Inferior parietal cortex (tissue), 1 donor: Measurements from ENCODE around the gene CLEC2D.
"Not testable (repeated sequence)": the region's sequence is repeated elsewhere in the genome, so short reads cannot be mapped to it uniquely, and the experiment has no call there.

Experiments used
- DNase-seq: peaks from one replicate; pipeline ENCODE4 v3.0.0-alpha.2; 2016; ENCODE audit errors: extremely low spot score

CLEC2D gene

GRCh38 chr12:9669534-9669933, at the start of gene CLEC2D:
CLEC2D (plus strand) TSS chr12:9669713; CDS start chr12:9669735, 22 bp downstream.
- DNase-seq, result no peak

- no peak for DNase-seq
These were observed 44.5 kb upstream of the CLEC2D start for GRCh38 chr12:9625019-9625418.

- DNase-seq, result no peak
These were observed 43.2 kb upstream of the CLEC2D start for GRCh38 chr12:9626291-9626690.

GRCh38 chr12:9626821-9627220, 42.7 kb upstream of the CLEC2D start:
- no peak for DNase-seq

GRCh38 chr12:9632766-9633165, 36.7 kb upstream of the CLEC2D start:
- DNase-seq, result no peak

GRCh38 chr12:9634177-9634803, 35.2 kb upstream of the CLEC2D start:
- peak; percentile 69 for DNase-seq

- DNase-seq, result no peak
These were observed 34.4 kb upstream of the CLEC2D start for GRCh38 chr12:9634969-9635754.

- DNase-seq, result no peak
These were observed 33.2 kb upstream of the CLEC2D start for GRCh38 chr12:9636150-9636850.

- no peak for DNase-seq
These were observed 32.7 kb upstream of the CLEC2D start for GRCh38 chr12:9636851-9637206.

GRCh38 chr12:9640024-9640423, 29.5 kb upstream of the CLEC2D start:
- DNase-seq, result no peak

- no peak for DNase-seq
These were observed 26.8 kb upstream of the CLEC2D start for GRCh38 chr12:9642606-9643265.

- DNase-seq, result no peak
These were observed 26.2 kb upstream of the CLEC2D start for GRCh38 chr12:9643266-9643660.

GRCh38 chr12:9644985-9645551, 24.4 kb upstream of the CLEC2D start:
- not testable (repeated sequence) for DNase-seq

GRCh38 chr12:9646794-9647781, 22.4 kb upstream of the CLEC2D start:
- DNase-seq, result no peak

- peak; percentile 59 for DNase-seq
These were observed 21.4 kb upstream of the CLEC2D start for GRCh38 chr12:9647825-9648700.

GRCh38 chr12:9648701-9649531, 20.6 kb upstream of the CLEC2D start:
- no peak for DNase-seq

GRCh38 chr12:9649532-9649940, 20.0 kb upstream of the CLEC2D start:
- no peak for DNase-seq

GRCh38 chr12:9650151-9650576, 19.3 kb upstream of the CLEC2D start:
- DNase-seq, result no peak

GRCh38 chr12:9651265-9651729, 18.2 kb upstream of the CLEC2D start:
- no peak for DNase-seq
